Sigmoid colon (tissue), 3 donors: Measurements from ENCODE around the gene L2HGDH.
"Not testable (repeated sequence)": the region's sequence is repeated elsewhere in the genome, so short reads cannot be mapped to it uniquely, and the experiment has no call there.

ENCODE experiments used
- POLR2A ChIP-seq, 2 donors: fragments of 450-650 bp; IDR thresholded peaks; one replicate each; pipeline ENCODE4 v1.6.1; 2016; ENCODE audit warnings: antibody characterized with exemption in 2 of 2, mild to moderate bottlenecking in 2 of 2, moderate library complexity in 2 of 2
- TF ChIP-seq, protein P1 (sequence below), 4 experiments: fragments of 450-650 bp in 3 of 4; fragments of 200-600 bp in 1 of 4; IDR thresholded peaks; one replicate each; pipeline ENCODE4 v1.5.1; 2016 to 2019; ENCODE audit warnings: antibody characterized with exemption in 4 of 4, mild to moderate bottlenecking in 3 of 4, moderate library complexity in 2 of 4

DNA sequence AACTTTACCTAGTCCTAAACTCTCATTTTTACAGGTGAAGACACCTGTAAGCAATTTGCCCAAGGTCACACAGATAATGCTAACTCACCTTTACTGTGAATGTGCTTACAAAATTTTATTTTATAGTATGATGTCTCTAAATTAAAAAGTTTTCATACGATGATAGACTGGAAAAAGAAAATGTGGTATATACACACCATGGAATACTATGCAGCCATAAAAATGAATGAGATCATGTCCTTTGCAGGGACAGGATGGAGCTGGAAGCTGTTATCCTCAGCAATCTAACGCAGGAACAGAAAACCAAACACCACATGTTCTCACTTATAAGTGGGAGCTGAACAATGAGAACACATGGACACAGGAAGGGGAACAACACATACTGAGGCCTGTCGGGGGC, 44.3 kb upstream of the L2HGDH start:
- not testable (repeated sequence) for TF ChIP-seq POLR2A (IDR thresholded peaks at IDR 0.05)
- TF ChIP-seq, protein P1, sequence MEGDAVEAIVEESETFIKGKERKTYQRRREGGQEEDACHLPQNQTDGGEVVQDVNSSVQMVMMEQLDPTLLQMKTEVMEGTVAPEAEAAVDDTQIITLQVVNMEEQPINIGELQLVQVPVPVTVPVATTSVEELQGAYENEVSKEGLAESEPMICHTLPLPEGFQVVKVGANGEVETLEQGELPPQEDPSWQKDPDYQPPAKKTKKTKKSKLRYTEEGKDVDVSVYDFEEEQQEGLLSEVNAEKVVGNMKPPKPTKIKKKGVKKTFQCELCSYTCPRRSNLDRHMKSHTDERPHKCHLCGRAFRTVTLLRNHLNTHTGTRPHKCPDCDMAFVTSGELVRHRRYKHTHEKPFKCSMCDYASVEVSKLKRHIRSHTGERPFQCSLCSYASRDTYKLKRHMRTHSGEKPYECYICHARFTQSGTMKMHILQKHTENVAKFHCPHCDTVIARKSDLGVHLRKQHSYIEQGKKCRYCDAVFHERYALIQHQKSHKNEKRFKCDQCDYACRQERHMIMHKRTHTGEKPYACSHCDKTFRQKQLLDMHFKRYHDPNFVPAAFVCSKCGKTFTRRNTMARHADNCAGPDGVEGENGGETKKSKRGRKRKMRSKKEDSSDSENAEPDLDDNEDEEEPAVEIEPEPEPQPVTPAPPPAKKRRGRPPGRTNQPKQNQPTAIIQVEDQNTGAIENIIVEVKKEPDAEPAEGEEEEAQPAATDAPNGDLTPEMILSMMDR (IDR thresholded peaks at IDR 0.05), result not testable (repeated sequence)
